ENCODE data around the gene CMTM1.

CMTM1 gene

DNA sequence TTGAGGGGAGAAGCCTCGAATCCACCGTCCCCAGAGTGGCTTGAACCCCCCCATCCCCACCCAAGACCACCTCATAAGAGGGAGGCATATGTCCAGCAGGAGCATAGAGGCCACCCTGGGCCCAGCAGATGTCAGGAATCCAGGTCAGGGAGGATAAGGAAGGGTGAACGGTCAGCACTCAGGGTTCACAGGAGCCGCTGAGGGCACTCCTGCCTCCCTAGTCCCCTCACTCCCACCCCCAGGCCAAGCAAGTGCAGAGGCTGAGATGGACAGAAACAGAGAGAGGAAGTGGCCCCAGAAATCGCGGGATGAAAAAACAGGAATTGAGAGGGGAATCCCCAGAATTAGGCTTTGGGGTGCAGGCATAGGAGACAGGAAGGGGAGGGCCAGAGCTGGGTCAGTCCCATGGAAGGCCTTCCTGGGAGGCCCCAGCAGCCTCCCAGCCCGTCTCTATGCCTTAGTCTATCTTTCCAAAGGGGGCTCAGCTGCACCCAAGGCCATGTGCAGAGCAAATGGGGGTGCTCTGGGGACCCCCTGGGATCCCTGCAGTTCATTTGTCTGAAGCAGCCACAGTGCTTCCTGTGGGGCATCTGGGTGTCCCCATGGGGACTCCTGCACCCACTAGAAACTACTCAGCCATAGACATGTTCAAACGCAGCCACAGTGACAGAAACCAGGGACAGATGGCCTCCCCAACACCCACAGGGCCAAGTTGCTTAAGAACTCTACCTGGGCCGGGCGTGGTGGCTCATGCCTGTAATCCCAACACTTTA, 39.9 kb downstream of the CMTM1 start:
- H3K4me3 ChIP-seq (ENCODE audit: low read length, poor library complexity, severe bottlenecking) = peak overlapping the region; percentile 89
- peaks cover 56% of the 10 kb centered on the region for H3K79me2 ChIP-seq (ENCODE audit: insufficient read depth, low read length)
- peak overlapping the region; percentile 93 for H3K9ac ChIP-seq (ENCODE audit: low read depth, low read length, poor library complexity, severe bottlenecking)
- no peaks in the 10 kb centered on the region for H3K9me2 ChIP-seq (replicated peaks; ENCODE audit: low read depth, low read length)
- TF ChIP-seq, protein P1, sequence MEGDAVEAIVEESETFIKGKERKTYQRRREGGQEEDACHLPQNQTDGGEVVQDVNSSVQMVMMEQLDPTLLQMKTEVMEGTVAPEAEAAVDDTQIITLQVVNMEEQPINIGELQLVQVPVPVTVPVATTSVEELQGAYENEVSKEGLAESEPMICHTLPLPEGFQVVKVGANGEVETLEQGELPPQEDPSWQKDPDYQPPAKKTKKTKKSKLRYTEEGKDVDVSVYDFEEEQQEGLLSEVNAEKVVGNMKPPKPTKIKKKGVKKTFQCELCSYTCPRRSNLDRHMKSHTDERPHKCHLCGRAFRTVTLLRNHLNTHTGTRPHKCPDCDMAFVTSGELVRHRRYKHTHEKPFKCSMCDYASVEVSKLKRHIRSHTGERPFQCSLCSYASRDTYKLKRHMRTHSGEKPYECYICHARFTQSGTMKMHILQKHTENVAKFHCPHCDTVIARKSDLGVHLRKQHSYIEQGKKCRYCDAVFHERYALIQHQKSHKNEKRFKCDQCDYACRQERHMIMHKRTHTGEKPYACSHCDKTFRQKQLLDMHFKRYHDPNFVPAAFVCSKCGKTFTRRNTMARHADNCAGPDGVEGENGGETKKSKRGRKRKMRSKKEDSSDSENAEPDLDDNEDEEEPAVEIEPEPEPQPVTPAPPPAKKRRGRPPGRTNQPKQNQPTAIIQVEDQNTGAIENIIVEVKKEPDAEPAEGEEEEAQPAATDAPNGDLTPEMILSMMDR (conservative IDR thresholded peaks at IDR 0.05; ENCODE audit: low read length) = no peak
- no peak for TF ChIP-seq EZH2phosphoT487 (IDR thresholded peaks at IDR 0.05; ENCODE audit: borderline replicate concordance)
- H3K36me3 ChIP-seq (ENCODE audit: insufficient read depth, low read length) = peaks cover 20% of the 10 kb centered on the region; the same call in 1 of the 2 replicates
- H3K4me1 ChIP-seq (ENCODE audit: insufficient read depth, low read length, poor library complexity, severe bottlenecking) = peaks cover 46% of the 10 kb centered on the region
- H2AFZ ChIP-seq (ENCODE audit: low read length) = no peak overlapping the region
- peak overlapping the region; percentile 94 for H3K4me2 ChIP-seq (ENCODE audit: low read depth, low read length, poor library complexity, severe bottlenecking)
- H3F3A ChIP-seq (ENCODE audit: low read depth) = peaks cover 3% of the 10 kb centered on the region; the same call in 1 of the 2 replicates
- peaks cover 6% of the 10 kb centered on the region for H3K27me3 ChIP-seq (ENCODE audit: insufficient read depth, low read length, poor library complexity, severe bottlenecking)
- H3K9me3 ChIP-seq (ENCODE audit: insufficient read depth, low read depth, low read length) = peaks cover 2% of the 10 kb centered on the region; the same call in 1 of the 2 replicates
- peaks cover 55% of the 10 kb centered on the region for H4K20me1 ChIP-seq (ENCODE audit: insufficient read depth, low read length, poor library complexity, severe bottlenecking)

DNA sequence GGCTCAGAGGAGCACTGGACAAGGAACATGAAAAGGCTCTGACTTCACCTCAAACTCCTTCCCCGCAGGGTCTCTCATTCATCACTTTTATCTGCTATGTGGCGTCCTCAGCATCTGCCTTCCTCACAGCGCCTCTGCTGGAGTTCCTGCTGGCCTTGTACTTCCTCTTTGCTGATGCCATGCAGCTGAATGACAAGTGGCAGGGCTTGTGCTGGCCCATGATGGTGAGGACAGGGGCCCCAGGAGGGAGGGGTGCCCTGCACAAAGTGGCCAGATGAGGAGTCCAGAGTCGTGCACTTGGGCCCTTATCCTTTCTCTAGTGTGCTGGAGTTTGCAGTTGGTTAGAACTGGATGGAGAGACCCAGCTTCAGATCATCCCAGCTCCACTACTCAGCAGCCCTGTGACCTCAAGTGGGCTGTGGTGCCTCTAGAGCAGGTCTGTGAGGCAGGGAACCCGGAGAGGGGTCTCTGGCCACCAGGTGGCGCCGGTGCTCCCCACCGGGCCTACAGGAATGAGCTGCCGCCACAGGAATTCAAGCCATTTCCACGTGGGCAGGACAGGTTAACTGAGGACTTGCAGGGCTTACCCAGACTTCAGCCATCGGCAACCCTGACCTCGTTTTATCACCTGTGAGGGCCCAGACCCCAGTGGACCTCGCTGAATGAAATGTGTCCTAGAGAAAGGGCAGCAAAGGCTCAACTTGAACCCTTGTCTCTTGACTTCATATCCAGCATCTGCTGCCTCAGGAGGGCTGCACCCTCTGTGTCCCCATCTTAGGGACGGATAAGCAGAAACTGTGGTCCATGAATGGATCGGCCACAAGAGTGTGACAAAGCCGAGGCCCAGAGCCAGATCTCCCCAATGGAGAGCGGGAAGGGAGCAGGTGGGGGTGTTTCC, 42.3 kb downstream of the CMTM1 start:
- H3F3A ChIP-seq (ENCODE audit: low read depth) = peaks cover 3% of the 10 kb centered on the region; the same call in 1 of the 2 replicates
- H3K4me2 ChIP-seq (ENCODE audit: low read depth, low read length, poor library complexity, severe bottlenecking) = peak overlapping the region; percentile 94
- H3K27me3 ChIP-seq (ENCODE audit: insufficient read depth, low read length, poor library complexity, severe bottlenecking) = peaks cover 6% of the 10 kb centered on the region
- peaks cover 56% of the 10 kb centered on the region for H3K79me2 ChIP-seq (ENCODE audit: insufficient read depth, low read length)
- peaks cover 43% of the 10 kb centered on the region; the same call in 1 of the 2 replicates for H3K36me3 ChIP-seq (ENCODE audit: insufficient read depth, low read length)
- H3K4me3 ChIP-seq (ENCODE audit: low read length, poor library complexity, severe bottlenecking) = peak overlapping the region; percentile 60
- H3K9ac ChIP-seq (ENCODE audit: low read depth, low read length, poor library complexity, severe bottlenecking) = peak overlapping the region; percentile 68
- peaks cover 55% of the 10 kb centered on the region for H4K20me1 ChIP-seq (ENCODE audit: insufficient read depth, low read length, poor library complexity, severe bottlenecking)
- H3K9me3 ChIP-seq (ENCODE audit: insufficient read depth, low read depth, low read length) = no peaks in the 10 kb centered on the region
- H3K9me2 ChIP-seq (replicated peaks; ENCODE audit: low read depth, low read length) = no peaks in the 10 kb centered on the region
- no peak overlapping the region for H2AFZ ChIP-seq (ENCODE audit: low read length)
- TF ChIP-seq, protein P1 (conservative IDR thresholded peaks at IDR 0.05; ENCODE audit: low read length) = peak; percentile 96
- TF ChIP-seq EZH2phosphoT487 (IDR thresholded peaks at IDR 0.05; ENCODE audit: borderline replicate concordance) = no peak
- H3K4me1 ChIP-seq (ENCODE audit: insufficient read depth, low read length, poor library complexity, severe bottlenecking) = peaks cover 45% of the 10 kb centered on the region

DNA sequence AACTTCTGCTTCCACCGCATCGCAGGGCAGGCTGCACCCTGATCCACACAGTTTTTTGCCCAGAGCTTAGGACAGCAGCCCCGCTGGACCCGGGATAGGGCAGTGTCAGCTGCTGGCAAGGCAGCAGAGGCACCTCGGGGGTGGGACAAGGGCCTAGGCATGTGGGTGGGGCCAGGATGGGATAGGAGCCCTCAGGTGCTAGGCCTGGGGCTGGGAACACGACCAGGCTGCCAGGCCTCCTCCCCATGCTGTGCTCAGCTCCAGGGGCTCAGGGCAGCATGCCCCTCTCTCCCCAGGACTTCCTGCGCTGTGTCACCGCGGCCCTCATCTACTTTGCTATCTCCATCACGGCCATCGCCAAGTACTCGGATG, 42.9 kb downstream of the CMTM1 start:
- H3K27me3 ChIP-seq (ENCODE audit: insufficient read depth, low read length, poor library complexity, severe bottlenecking) = peaks cover 6% of the 10 kb centered on the region

More for the DNA sequence above, 42.9 kb downstream of the CMTM1 start:
- Histone ChIP-seq H3K79me2 (ENCODE audit: insufficient read depth, low read length) (peaks cover 56% of the 10 kb centered on the region), H3K4me1 (ENCODE audit: insufficient read depth, low read length, poor library complexity, severe bottlenecking) (peaks cover 38% of the 10 kb centered on the region), H4K20me1 (ENCODE audit: insufficient read depth, low read length, poor library complexity, severe bottlenecking) (peaks cover 55% of the 10 kb centered on the region), H3K9me3 (ENCODE audit: insufficient read depth, low read depth, low read length) (no peaks in the 10 kb centered on the region), H3K4me2 (ENCODE audit: low read depth, low read length, poor library complexity, severe bottlenecking) (peak overlapping the region; percentile 94), H3F3A (ENCODE audit: low read depth) (peaks cover under 1% of the 10 kb centered on the region; the same call in 1 of the 2 replicates), H3K9me2 (replicated peaks; ENCODE audit: low read depth, low read length) (no peaks in the 10 kb centered on the region), H3K9ac (ENCODE audit: low read depth, low read length, poor library complexity, severe bottlenecking) (peak overlapping the region; percentile 68), H3K36me3 (ENCODE audit: insufficient read depth, low read length) (peaks cover 48% of the 10 kb centered on the region; the same call in 1 of the 2 replicates), H2AFZ (ENCODE audit: low read length) (no peak overlapping the region), H3K4me3 (ENCODE audit: low read length, poor library complexity, severe bottlenecking) (peak overlapping the region; percentile 60)
- TF ChIP-seq, protein P1 (conservative IDR thresholded peaks at IDR 0.05; ENCODE audit: low read length) = no peak
- TF ChIP-seq EZH2phosphoT487 (IDR thresholded peaks at IDR 0.05; ENCODE audit: borderline replicate concordance) = no peak
